HPDE6-E6E7 (cell line): Measurements from ENCODE around the gene SPR.

Experiments used
- DNase-seq: peaks from one replicate; pipeline ENCODE4 v3.0.0; 2011; ENCODE audit warnings: missing footprints; ENCODE audit errors: extremely low spot score

SPR gene

GRCh38 chr2:72931280-72931910, 44.2 kb downstream of the SPR start:
- peak; percentile 95 for DNase-seq

GRCh38 chr2:72932045-72932740, 45.0 kb downstream of the SPR start:
- no peak for DNase-seq

GRCh38 chr2:72932805-72933204, 45.6 kb downstream of the SPR start:
- no peak for DNase-seq

DNA sequence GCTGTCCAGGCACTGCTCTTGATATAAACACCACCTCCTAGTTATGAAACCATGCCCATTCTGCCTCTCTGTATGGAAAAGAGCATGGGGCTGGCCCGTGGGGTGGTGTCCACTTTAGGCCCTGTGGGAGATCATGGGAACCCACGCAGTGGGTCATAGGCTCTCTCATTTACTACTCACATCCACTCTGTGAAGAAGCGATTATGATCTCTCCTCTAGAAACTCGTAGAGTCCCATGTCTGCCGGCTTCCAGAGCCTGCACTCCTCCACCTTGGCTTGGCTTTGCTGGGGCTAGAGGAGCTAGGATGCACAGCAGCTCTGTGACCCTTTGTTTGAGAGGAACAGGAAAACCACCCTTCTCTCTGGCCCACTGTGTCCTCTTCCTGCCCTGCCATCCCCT, 46.0 kb downstream of the SPR start:
- DNase-seq, result no peak

- no peak for DNase-seq
These were observed 46.5 kb downstream of the SPR start for GRCh38 chr2:72933646-72934151.

DNA sequence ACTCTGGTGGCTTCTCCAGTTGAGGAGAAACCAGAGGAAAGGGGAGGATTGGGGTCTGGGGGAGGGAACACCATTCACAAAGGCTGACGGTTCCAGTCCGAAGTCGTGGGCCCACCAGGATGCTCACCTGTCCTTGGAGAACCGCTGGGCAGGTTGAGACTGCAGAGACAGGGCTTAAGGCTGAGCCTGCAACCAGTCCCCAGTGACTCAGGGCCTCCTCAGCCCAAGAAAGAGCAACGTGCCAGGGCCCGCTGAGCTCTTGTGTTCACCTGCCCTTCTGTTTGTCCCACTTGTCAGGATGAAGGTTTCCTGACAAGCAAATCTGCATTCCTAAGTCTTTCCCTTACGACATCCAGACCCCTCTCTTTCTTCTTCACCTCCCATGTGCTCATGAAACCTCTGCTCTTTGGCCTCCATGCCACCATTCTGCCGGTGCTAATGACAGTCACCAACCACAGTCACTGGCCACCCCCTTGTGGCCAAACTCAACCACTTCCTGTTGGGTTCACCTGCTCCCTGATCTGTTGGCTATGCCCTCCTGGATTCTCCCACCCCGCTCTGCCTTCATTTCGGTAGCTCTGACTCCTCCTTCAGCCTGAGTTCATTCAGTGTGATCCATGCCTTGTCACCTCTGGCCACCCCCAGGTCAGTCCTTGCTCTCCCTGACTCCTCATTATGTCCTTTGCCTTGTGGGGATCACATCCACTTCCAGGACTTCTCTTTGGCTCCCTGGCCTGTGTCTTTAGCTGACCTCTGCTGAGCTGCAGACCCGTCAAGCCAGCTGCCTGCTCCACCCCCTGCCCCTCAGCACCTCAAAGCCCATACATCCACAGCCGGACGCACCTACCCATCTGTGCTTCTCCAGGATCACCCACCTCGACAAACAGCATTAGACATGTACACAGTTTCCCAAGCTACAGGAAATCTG, 47.7 kb downstream of the SPR start:
- DNase-seq, result peak; percentile 94

DNA sequence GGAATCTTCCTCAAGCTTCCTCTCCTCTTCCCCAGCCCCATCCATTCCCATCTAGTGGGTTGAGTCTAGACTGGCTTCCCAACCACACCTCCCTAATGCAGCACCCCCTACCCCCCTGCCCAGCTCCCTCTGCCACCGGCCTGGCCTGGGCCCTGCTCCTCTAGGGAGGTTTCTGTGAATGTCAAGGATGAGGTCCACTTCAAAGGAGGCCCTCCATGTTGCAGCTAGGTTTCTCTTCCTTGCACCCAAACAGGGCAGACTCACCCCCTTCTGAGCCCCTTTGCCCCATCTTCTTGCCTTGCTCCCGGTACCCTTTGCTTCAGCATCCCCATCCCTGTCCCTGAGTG, 48.4 kb downstream of the SPR start:
- DNase-seq, result no peak

DNA sequence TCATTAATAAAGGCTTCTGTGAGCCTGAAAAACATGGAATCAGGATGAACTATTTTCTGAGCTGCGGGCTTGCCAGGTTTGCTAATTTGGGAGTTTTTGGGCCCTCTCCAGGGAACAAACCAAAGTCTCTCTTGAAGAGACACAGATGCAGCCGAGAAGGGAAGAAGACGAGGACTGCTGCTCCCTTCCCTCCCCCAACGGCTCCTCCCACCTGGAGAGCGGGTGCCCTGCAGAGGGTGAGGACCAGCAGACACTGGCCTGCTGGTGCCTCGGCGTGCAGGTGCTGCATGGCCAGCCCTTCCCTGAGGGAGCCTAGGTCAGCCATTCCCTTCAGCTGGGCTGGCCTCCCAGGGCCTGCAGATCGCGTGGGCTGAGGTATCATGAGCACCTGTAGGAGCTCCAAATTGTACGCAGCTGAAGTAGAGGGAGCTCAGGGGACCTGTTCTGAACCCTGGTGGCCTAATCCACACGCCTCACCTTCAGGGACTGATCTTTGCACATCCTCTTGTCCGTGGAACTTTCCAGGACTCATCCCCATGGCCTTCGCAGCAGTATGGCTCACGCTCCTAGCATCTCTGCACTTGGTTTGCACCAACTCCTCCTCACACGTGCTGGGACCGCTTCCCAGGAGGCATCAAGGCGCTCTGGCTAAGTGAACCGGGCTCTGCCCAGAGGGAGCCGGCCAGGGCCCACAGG, 49.6 kb downstream of the SPR start:
- no peak for DNase-seq

GRCh38 chr2:72937356-72937669, 50.1 kb downstream of the SPR start:
- DNase-seq, result no peak

GRCh38 chr2:72938455-72938854, 51.2 kb downstream of the SPR start:
- DNase-seq, result no peak

DNA sequence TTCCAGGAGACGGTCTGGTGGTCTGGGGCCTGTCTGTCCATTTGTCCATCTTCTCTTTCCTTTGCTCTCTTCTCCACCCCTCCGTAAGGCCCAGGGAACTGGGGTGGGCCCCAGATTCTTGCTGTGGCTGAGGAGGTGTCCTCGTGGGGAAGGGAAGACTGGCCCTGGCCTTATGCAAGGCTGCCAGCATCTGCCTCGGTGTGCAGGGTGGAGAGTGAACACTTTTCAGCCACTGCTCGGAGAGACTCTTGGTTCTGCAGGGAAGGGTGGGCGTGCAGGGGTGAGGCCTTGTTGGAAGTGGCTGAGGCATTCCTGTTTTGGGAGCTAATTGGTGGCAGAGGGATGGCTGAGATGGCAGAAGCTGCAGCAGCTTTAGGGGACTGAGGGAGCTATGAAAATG, 53.2 kb downstream of the SPR start:
- DNase-seq, result no peak

DNA sequence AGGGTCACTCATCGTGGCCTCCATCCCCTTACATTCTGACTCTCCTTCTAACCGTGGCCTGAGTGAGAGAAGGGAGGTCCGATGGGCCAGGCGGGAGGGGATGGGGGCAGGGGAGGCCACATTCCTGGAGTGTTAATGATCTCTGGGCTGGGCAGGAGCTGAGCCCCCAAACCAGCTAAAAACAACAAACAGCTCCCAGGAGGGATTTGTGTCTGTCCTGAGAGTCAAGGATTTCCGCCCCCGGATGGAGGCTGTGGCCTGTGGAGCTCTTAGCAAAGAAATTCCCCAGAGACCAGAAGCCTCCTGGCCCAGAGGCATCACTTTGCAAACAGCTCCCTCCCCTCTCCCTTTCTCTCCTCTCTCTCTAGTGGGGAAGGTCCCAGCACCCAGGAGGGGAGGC, 53.6 kb downstream of the SPR start:
- DNase-seq, result no peak
